ENCODE measurements around the gene VPS35L.

VPS35L gene

DNA sequence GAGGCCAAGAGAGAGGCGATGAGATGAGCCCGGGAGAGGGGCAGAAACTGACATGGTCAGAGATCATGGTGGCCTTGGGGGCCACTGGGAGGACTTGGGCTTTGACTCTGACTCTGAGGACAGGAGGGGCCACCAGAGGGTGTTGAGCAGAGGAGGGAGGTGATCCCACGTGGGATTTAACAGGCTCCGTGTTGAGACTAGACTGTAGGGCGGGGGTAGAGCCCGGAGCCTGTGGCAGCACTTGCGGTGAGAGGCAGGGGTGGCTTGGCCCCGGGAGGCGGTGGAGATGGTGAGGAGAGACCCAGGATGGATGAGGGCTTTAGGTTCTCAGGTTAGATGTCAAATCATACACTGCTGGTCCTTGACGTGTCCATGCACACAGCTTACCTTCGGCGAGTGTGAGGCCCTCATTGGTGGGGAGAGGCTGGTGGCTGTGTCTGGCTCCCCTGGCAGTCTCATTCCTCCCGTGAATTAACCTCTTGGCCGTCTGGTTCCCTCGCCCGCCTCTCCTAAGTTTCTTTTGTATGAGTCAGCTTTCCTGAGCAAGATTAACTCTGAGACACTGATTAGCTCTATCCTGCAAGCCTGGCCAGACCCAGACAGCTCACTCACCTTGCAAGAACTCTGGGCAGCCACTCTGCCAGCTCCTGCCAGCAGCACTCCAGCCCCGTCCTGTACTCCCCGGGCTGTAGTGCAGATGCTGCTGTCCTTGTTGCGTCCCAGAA is 39.7 kb downstream of the VPS35L start:
- DNase-seq (ENCODE audit: low read depth), result no peak

DNA sequence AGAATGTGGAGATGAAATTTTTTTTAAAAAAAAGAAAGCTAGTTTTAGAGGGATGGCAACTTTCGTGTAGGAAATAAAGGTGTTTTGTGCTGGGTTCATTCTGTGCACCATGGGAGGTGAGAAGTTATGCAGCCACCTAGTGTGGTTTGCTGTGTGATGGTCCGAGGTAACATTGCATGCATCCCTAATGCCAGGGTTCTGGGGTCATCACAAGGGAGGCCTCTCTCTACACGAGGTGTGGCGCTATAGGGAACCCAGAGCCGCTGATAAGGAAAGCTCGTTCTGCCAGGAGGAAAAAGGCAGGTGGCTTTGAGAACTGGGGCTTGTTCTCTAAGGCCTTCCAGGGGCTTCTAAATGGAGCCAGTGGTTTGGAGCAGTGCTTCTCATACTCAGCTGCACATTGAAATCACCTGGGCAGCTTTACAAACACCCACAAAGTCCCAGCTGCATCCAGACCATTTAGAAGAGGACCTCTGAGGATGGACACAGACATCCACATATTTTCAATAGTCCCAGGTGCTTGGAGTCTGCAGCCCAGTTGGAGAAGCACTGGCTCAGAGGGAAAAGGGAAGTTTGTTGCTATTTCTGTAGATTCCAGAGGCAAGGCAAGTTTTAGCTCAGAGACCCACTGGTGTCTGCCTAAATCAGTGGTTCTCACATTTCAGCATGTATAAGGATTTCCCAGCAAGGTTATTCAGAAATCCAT is 43.5 kb downstream of the VPS35L start:
- no peak for DNase-seq (ENCODE audit: low read depth)

GRCh38 chr16:19599968-19600716 is 44.6 kb downstream of the VPS35L start:
- no peak for DNase-seq (ENCODE audit: low read depth)

DNA sequence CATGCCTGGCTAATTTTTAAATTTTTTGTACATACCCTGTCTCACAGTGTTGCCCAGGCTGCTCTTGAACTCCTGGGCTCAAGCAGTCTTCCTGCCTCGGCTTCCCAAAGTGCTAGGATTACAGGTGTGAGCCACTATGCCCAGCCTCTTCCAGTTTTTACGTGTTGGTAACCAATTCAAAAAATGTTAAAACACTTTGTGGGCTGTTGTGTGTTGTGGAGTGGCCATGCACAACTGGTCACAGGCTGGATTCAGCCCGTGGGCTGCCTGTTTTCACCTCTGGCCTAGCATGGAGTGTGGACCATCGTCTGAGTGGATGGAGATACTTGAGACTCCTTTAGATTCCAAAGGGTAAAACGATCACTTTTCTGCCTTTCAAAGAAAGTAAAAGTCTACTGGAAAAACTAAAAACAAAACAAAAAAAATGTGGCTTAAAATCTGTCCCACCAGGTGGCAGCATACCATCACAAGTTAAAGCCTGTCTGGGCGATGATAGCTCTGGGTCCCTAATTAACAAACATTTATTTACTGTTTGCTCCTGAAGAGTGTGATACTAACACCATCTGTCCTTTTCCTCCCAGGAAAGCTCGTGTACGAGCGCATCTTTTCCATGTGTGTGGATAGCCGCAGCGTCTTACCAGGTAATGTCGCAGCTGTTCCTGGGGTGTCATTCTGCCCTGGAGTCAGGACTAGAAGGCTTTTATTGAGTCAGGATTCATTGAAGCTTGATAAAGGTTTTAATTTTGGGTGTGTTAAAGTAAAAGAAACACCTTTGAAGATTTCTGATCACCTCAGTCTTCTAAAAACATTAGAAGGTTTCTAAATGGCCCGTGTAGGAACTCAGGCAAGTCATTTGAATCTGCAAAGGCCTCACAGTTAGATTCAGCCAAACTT is 45.8 kb downstream of the VPS35L start:
- no peak for DNase-seq (ENCODE audit: low read depth)

- DNase-seq (ENCODE audit: low read depth), result no peak
Measured at GRCh38 chr16:19604911-19605310, 49.4 kb downstream of the VPS35L start.

- DNase-seq (ENCODE audit: low read depth), result no peak
Measured at GRCh38 chr16:19605701-19606100, 50.2 kb downstream of the VPS35L start.

GRCh38 chr16:19607616-19608280 is 52.2 kb downstream of the VPS35L start:
- no peak for DNase-seq (ENCODE audit: low read depth)

DNA sequence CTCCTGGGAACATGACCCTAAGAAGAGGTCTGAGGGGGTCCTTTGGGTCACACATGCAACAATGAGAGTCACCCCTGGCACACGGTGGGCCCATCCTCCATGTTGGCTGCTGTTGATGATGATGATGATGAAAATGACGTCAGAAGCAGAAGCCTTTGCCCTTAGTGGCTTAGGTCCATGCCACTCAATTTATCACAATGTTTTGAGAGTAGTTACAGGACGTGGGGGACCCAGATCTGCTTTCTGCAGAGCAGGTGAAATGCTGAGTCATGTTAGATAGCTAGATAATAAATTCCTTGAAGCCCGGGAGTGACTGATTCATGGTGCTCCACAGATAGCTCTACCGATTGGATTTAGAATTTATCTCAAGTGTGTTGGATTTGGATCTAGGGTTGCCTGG is 53.9 kb downstream of the VPS35L start:
- DNase-seq (ENCODE audit: low read depth), result no peak

DNA sequence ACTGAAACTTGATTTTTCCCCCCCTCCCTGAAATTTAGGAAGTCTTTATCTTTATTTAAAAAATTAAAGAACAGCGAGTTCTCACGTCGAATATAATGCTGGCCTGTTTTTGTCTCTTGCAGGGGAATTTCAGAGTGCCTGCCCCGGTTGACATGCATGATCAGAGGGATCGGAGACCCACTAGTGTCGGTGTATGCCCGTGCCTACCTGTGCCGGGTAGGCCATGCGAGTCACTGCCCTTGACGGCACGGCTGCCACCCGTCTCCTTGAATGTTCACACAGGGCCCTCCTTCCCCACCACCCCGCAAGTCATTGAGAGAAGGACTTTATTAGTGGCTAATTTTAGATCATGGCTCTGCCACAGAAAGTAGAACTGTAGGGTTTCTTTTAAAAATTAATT is 54.7 kb downstream of the VPS35L start:
- no peak for DNase-seq (ENCODE audit: low read depth)

DNA sequence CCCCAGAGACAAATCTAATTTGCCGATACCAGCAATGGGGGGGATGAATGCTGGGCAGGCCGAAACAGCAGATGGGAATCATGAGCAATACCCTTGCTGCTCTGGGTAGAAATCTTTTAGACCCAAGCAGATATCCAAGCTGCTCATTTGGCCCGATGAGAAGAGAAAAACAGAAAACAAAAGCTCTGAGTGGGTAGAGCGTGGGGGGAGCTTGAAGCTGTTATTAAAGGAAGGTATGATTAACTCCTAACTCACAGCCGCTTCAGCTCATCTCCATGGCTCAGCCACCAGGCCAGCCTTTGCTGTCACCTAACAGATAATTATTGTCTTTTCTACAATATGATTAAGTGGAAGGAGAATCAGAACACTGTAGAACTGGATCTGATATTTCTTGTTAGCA is 58.3 kb downstream of the VPS35L start:
- DNase-seq (ENCODE audit: low read depth), result no peak

DNA sequence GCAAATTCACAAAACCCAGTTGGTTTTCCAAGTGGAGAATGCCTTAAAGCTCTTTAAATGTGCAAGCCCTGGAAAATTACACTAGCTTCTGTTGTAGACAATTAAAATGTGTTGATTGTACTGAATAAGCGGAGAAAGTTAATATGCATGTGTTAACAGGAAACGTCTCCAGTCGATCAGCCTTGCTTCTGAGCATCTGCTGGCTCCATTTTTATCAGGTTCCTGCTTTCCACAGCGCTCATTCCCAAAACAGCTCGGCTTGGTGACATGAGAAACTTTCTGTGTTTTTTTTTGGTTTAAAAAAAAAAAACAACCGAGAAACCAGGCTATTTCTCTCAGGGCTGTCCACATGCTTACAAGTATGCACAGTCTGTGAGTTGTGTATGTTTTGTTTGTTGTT is 60.7 kb downstream of the VPS35L start:
- DNase-seq (ENCODE audit: low read depth), result no peak

GRCh38 chr16:19618876-19619275 is 63.4 kb downstream of the VPS35L start:
- DNase-seq (ENCODE audit: low read depth), result no peak

DNA sequence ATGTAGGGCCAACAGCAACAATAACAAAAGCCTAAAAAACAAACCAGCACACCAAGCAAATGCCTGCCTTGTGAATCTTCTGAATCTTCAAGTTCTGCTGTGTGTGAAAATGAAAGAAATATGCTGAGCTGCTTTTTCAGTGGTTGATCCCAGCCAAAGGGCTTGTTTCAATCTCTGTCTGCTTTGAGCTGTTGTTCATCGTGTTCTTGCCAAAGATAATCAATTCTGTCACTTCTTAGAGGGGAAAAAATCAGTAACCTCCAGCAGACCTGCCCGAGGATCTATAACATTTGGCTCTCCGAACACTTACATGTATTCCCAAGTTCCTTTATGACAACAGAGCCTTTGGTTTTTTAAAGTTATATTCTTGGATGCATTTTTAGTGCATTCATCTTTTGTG is 65.9 kb downstream of the VPS35L start:
- no peak for DNase-seq (ENCODE audit: low read depth)

DNA sequence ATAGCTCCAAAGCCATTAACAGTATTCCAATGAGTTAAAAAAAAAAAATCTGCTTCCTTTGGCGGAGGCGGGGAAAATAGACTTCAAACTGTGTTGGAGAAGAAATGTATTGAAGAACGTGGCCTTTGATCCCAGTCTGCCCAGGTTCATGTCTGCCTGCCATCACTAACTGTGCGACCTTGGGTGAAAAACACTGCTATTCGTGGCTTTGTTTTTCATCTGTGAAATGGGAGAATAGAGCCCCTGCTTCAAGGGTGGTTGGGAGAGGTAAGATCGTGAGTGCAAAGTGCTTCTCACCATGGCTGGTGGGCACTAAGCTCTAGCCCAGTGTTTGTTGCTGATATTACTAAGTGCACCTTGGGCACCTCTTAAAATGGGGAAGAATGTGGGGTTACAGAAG is 69.5 kb downstream of the VPS35L start:
- no peak for DNase-seq (ENCODE audit: low read depth)

- no peak for DNase-seq (ENCODE audit: low read depth)
Measured at GRCh38 chr16:19636436-19637267, 81.1 kb downstream of the VPS35L start.

GRCh38 chr16:19639986-19640421 is 84.5 kb downstream of the VPS35L start:
- no peak for DNase-seq (ENCODE audit: low read depth)

DNA sequence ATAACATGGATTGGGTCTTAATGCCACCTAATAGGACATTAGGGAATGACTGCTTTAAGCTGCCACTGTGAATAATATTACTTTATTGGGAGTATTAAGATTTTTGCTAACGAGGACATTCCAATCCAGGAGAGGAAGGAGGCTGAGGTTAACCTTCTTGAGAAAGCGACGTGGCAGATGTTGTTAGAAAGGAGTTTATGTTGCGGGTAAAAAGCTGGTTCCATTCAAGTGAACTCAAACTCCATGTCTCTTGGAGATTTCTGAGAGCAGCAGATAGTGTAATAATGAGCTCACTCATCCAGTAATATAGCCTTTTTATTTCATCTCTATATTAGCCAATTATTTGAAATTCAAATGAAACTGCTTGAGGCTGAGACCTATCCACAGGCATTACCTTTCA is 87.0 kb downstream of the VPS35L start:
- DNase-seq (ENCODE audit: low read depth), result no peak

DNA sequence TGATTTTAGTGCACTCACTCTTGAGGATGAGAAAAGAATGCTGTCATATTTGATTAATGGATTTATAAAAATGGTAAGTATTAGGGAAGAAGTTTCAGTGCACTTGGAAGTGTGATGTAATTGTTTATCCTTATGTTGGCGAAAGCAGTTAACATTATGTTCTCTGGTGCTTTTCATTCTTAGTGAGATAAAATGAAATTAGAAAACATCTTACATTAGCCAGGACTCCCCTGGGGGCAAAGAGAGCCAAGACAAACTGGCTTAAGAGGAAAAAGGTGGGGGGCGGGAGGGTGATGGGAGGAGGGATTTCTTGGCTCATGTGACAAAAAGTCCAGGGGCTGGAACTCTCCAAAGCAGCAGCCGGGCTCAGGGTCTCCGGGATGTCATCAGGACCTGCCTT is 89.4 kb downstream of the VPS35L start:
- no peak for DNase-seq (ENCODE audit: low read depth)

DNA sequence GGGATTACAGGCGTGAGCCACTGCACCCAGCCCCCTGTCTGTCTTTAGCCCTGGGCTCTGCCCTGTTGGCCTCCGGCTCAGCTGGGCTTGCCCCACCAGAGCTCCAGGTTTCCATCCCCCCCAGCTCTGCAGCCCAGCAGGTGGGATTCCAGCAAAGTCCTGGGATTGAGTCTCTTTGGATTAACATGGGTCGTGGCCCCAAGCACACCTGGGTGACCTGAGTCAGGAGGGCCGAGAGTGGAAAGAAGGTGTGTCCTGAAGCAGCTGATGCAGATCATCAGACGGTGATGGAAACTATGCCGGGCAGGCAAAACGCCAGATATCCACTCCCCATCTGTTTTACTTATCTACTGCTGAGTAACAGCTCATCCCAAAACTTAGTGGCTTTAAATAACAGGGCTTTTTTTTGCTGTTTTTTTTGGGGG is 90.1 kb downstream of the VPS35L start:
- DNase-seq (ENCODE audit: low read depth), result no peak

DNA sequence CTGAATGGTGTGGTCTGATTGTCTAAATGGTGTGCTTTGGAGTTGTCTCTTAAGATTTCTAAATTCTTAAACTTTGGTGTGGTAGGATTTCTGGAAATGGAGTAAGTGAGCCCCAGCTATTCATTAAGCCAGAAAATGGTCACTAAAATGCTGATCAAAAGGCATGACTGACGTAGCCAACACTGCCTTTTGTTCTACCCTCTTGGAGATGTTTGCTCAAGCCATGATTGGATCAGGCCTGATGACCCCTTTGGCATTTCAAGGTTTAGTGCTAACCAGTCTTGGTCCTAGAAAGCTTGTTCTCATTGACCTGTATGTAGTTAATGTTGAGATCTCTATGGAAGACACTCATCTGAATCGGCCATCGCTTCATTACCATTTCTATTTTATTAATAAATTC is 94.5 kb downstream of the VPS35L start:
- no peak for DNase-seq (ENCODE audit: low read depth)

GRCh38 chr16:19654147-19654546 is 98.6 kb downstream of the VPS35L start:
- no peak for DNase-seq (ENCODE audit: low read depth)

Measured in stromal cell of bone marrow (primary cell).